GM19397 (cell line): Measurements from ENCODE around the gene TSPAN4.

Source experiments
- ATAC-seq: cut with Tn5 transposase; IDR thresholded peaks from one replicate; pipeline ENCODE4 v1.9.1; 2021; ENCODE audit warnings: mild to moderate bottlenecking, moderate library complexity; ENCODE audit not compliant: unreplicated experiment

Gene TSPAN4

GRCh38 chr11:821512-822371 is 20.9 kb upstream of the TSPAN4 start:
- ATAC-seq: no peak

GRCh38 chr11:823441-824291 is 19.0 kb upstream of the TSPAN4 start:
- no peak for ATAC-seq

- no peak for ATAC-seq
These were observed 18.3 kb upstream of the TSPAN4 start for GRCh38 chr11:824292-824880.

- ATAC-seq: no peak
These were observed 17.7 kb upstream of the TSPAN4 start for GRCh38 chr11:824942-825341.

- no peak for ATAC-seq
These were observed 17.1 kb upstream of the TSPAN4 start for GRCh38 chr11:825366-826226.

- ATAC-seq: no peak
These were observed 16.4 kb upstream of the TSPAN4 start for GRCh38 chr11:826227-826621.

- ATAC-seq: no peak
These were observed 15.9 kb upstream of the TSPAN4 start for GRCh38 chr11:826836-827145.

- ATAC-seq: no peak
These were observed 15.3 kb upstream of the TSPAN4 start for GRCh38 chr11:827146-827896.

GRCh38 chr11:827897-828192 is 14.8 kb upstream of the TSPAN4 start, which contains the start of gene CRACR2B:
TSS of gene CRACR2B (plus strand) at chr11:827919. CDS start at chr11:828608, 689 bp downstream.
- no peak for ATAC-seq

GRCh38 chr11:828506-829175 is 14.0 kb upstream of the TSPAN4 start:
- no peak for ATAC-seq

GRCh38 chr11:829176-829846 is 13.3 kb upstream of the TSPAN4 start:
- no peak for ATAC-seq

GRCh38 chr11:829847-830294 is 12.8 kb upstream of the TSPAN4 start:
- ATAC-seq: no peak

GRCh38 chr11:830295-831117 is 12.1 kb upstream of the TSPAN4 start:
- ATAC-seq: no peak

- ATAC-seq: no peak
These were observed 11.4 kb upstream of the TSPAN4 start for GRCh38 chr11:831118-831864.

- no peak for ATAC-seq
These were observed 10.6 kb upstream of the TSPAN4 start for GRCh38 chr11:831961-832528.

GRCh38 chr11:832529-833113 is 10.0 kb upstream of the TSPAN4 start, which contains the start of gene CD151:
TSS of gene CD151 (plus strand) at chr11:832952. CDS start at chr11:836070, 3,118 bp downstream.
- ATAC-seq: no peak
